SK-N-SH treated with all-trans-retinoic acid at 6 μM for 48 hours (cell line): ENCODE data around the gene ATXN7.

Source experiments
- ATAC-seq: fragments of 200-7000 bp; cut with Tn5 transposase; 3 replicates; pipeline ENCODE4 v1.9.1; 2020; ENCODE audit warnings: mild to moderate bottlenecking, moderate library complexity
- BACH2 ChIP-seq: fragments of 250-450 bp; sonication (Bioruptor Pico); IDR thresholded peaks from 2 replicates; pipeline ENCODE4 v1.9.0; 2021; ENCODE audit warnings: mild to moderate bottlenecking, borderline replicate concordance
- CSDC2 ChIP-seq: fragments of 250-450 bp; sonication (Bioruptor Pico); IDR thresholded peaks from 2 replicates; pipeline ENCODE4 v1.5.0; 2020; ENCODE audit warnings: mild to moderate bottlenecking, moderate library complexity
- ESRRG ChIP-seq: fragments of 250-450 bp; sonication (Bioruptor Pico); IDR thresholded peaks from 2 replicates; pipeline ENCODE4 v1.6.1; 2021; ENCODE audit warnings: mild to moderate bottlenecking
- GLIS3 ChIP-seq: fragments of 250-450 bp; sonication (Bioruptor Pico); IDR thresholded peaks from 2 replicates; pipeline ENCODE4 v1.5.0; 2020; ENCODE audit warnings: mild to moderate bottlenecking, moderate library complexity
- ISL1 ChIP-seq: fragments of 250-450 bp; sonication (Bioruptor Pico); IDR thresholded peaks from 2 replicates; pipeline ENCODE4 v2.1.2; 2022; ENCODE audit warnings: mild to moderate bottlenecking, moderate library complexity
- OSR1 ChIP-seq: fragments of 250-450 bp; sonication (Bioruptor Pico); IDR thresholded peaks from 2 replicates; pipeline ENCODE4 v1.8.0; 2022; ENCODE audit warnings: moderate library complexity, mild to moderate bottlenecking, inconsistent platforms
- SNAI2 ChIP-seq: fragments of 250-450 bp; sonication (Bioruptor Pico); IDR thresholded peaks from 2 replicates; pipeline ENCODE4 v1.5.0; 2020; ENCODE audit warnings: mild to moderate bottlenecking, moderate library complexity
- TCF4 ChIP-seq: fragments of 250-450 bp; sonication (Bioruptor Pico); IDR thresholded peaks from 2 replicates; pipeline ENCODE4 v1.8.0; 2021; ENCODE audit warnings: mild to moderate bottlenecking, moderate library complexity, borderline replicate concordance
- TSHZ2 ChIP-seq: fragments of 250-450 bp; sonication (Bioruptor Pico); IDR thresholded peaks from 2 replicates; pipeline ENCODE4 v1.5.0; 2020; ENCODE audit warnings: mild to moderate bottlenecking, moderate library complexity
- ZC3H10 ChIP-seq: fragments of 250-450 bp; sonication (Bioruptor Pico); IDR thresholded peaks from 2 replicates; pipeline ENCODE4 v1.5.1; 2021; ENCODE audit warnings: mild to moderate bottlenecking, moderate library complexity
- ZFP3 ChIP-seq: fragments of 250-450 bp; sonication (Bioruptor Pico); IDR thresholded peaks from 2 replicates; pipeline ENCODE4 v1.5.0; 2020; ENCODE audit warnings: mild to moderate bottlenecking, moderate library complexity
- ZNF8 ChIP-seq: fragments of 450-650 bp; formaldehyde crosslinking; IDR thresholded peaks from 2 replicates; pipeline ENCODE4 v1.5.0; 2020; ENCODE audit warnings: mild to moderate bottlenecking, moderate library complexity
- TF ChIP-seq, protein P1 (sequence below): fragments of 250-450 bp; sonication (Bioruptor Pico); IDR thresholded peaks from 2 replicates; pipeline ENCODE4 v1.8.0; 2021; ENCODE audit warnings: low read depth, mild to moderate bottlenecking, moderate library complexity, borderline replicate concordance
- TF ChIP-seq, protein P2 (sequence below): fragments of 250-450 bp; sonication (Bioruptor Pico); IDR thresholded peaks from 2 replicates; pipeline ENCODE4 v1.5.1; 2020; ENCODE audit warnings: low read depth, mild to moderate bottlenecking, moderate library complexity
- TF ChIP-seq, protein P3 (sequence below): fragments of 250-450 bp; sonication (Bioruptor Pico); IDR thresholded peaks from 2 replicates; pipeline ENCODE4 v1.8.0; 2020; ENCODE audit warnings: mild to moderate bottlenecking, moderate library complexity, borderline replicate concordance

Gene ATXN7

DNA sequence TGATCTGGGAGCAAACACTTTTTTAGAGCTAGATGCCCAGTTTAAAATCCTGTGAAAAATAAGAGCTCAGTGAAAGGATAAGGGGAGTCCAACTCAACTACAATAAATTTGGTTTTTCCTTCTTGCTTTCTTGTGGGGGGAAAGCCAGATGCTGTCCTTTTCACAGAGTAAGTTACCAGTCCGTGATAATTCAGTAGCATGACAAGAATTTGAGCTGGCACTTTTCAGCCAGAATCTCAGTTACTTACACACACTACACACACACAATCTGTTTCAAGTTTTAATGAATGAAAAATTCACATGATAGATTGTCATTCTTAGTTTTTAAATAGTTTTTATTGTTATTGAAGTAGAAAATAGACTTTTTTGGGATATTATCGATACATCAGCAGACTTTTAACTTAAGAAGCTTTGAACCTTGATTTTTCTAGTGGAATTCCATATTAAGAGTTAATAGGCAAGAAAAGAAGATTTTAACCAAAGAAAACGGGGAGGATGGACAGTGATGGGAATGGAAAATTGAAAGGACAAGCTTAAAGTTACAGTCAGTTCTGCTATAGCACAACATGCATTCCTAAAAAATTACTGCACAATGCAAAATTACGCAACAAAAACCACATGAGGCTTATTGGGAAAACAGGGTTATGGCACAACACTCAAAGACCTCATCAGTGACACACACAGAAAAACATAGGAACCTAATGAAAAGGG is 112.6 kb downstream of the ATXN7 start (continued):
- TF ChIP-seq SNAI2 (CRISPR knock-in tag) (no peak), OSR1 (no peak), ZC3H10 (CRISPR knock-in tag) (no peak), ISL1 (no peak), TCF4 (CRISPR knock-in tag) (no peak), ESRRG (no peak), ZFP3 (CRISPR knock-in tag) (no peak)
- TF ChIP-seq, protein P1, sequence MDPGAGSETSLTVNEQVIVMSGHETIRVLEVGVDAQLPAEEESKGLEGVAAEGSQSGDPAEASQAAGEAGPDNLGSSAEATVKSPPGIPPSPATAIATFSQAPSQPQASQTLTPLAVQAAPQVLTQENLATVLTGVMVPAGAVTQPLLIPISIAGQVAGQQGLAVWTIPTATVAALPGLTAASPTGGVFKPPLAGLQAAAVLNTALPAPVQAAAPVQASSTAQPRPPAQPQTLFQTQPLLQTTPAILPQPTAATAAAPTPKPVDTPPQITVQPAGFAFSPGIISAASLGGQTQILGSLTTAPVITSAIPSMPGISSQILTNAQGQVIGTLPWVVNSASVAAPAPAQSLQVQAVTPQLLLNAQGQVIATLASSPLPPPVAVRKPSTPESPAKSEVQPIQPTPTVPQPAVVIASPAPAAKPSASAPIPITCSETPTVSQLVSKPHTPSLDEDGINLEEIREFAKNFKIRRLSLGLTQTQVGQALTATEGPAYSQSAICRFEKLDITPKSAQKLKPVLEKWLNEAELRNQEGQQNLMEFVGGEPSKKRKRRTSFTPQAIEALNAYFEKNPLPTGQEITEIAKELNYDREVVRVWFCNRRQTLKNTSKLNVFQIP (CRISPR knock-in tag) = no peak
- TF ChIP-seq, protein P2, sequence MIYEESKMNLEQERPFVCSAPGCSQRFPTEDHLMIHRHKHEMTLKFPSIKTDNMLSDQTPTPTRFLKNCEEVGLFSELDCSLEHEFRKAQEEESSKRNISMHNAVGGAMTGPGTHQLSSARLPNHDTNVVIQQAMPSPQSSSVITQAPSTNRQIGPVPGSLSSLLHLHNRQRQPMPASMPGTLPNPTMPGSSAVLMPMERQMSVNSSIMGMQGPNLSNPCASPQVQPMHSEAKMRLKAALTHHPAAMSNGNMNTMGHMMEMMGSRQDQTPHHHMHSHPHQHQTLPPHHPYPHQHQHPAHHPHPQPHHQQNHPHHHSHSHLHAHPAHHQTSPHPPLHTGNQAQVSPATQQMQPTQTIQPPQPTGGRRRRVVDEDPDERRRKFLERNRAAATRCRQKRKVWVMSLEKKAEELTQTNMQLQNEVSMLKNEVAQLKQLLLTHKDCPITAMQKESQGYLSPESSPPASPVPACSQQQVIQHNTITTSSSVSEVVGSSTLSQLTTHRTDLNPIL (CRISPR knock-in tag) = no peak
- TF ChIP-seq, protein P3, sequence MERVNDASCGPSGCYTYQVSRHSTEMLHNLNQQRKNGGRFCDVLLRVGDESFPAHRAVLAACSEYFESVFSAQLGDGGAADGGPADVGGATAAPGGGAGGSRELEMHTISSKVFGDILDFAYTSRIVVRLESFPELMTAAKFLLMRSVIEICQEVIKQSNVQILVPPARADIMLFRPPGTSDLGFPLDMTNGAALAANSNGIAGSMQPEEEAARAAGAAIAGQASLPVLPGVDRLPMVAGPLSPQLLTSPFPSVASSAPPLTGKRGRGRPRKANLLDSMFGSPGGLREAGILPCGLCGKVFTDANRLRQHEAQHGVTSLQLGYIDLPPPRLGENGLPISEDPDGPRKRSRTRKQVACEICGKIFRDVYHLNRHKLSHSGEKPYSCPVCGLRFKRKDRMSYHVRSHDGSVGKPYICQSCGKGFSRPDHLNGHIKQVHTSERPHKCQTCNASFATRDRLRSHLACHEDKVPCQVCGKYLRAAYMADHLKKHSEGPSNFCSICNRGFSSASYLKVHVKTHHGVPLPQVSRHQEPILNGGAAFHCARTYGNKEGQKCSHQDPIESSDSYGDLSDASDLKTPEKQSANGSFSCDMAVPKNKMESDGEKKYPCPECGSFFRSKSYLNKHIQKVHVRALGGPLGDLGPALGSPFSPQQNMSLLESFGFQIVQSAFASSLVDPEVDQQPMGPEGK (CRISPR knock-in tag) = no peak

DNA sequence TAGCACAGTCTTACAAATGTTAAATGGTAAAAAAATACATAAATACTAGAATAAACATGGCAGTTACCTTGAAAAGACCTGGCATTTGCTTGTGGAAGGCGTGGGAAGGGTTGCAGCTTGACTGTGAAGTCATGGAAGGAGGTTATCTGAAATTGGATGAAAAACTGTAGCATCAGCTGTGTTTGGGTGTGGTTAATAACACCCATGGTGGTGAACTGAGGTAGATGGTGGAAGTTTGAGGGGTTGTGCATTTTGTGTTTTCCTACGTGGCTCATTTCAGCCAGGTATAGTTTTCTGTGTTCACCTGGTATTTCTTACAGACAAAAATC is 113.2 kb downstream of the ATXN7 start:
- TF ChIP-seq ZFP3 (CRISPR knock-in tag) (no peak), OSR1 (no peak), ISL1 (no peak)
- ATAC-seq = no peak

- no peak for ATAC-seq
- TF ChIP-seq ZFP3 (CRISPR knock-in tag) (no peak), TCF4 (CRISPR knock-in tag) (no peak), ZNF8 (CRISPR knock-in tag) (no peak), ZC3H10 (CRISPR knock-in tag) (no peak), SNAI2 (CRISPR knock-in tag) (no peak), BACH2 (CRISPR knock-in tag) (no peak), GLIS3 (CRISPR knock-in tag) (no peak), TSHZ2 (CRISPR knock-in tag) (no peak), CSDC2 (no peak)
- TF ChIP-seq, protein P3 (CRISPR knock-in tag) = no peak
- TF ChIP-seq, protein P1 (CRISPR knock-in tag) = no peak
- TF ChIP-seq, protein P2 (CRISPR knock-in tag) = no peak
Measured at GRCh38 chr3:63977893-63978292, 114.2 kb downstream of the ATXN7 start.
